DOHH2 (cell line): ENCODE results near the gene SIRT3.

Experiments
- EZH2phosphoT487 ChIP-seq: fragments of 200-600 bp; sonication (generic); IDR thresholded peaks from 2 replicates; pipeline ENCODE4 v1.6.1; 2017; ENCODE audit warnings: borderline replicate concordance, mild to moderate bottlenecking, antibody characterized with exemption, low read length, moderate library complexity, mixed read lengths
- TF ChIP-seq, protein P1 (sequence below): fragments of 200-600 bp; sonication (generic); IDR thresholded peaks from one replicate; pipeline ENCODE4 v1.5.1; 2014; ENCODE audit warnings: antibody characterized with exemption, mild to moderate bottlenecking, low read depth, low read length; ENCODE audit not compliant: poor library complexity, severe bottlenecking

DNA sequence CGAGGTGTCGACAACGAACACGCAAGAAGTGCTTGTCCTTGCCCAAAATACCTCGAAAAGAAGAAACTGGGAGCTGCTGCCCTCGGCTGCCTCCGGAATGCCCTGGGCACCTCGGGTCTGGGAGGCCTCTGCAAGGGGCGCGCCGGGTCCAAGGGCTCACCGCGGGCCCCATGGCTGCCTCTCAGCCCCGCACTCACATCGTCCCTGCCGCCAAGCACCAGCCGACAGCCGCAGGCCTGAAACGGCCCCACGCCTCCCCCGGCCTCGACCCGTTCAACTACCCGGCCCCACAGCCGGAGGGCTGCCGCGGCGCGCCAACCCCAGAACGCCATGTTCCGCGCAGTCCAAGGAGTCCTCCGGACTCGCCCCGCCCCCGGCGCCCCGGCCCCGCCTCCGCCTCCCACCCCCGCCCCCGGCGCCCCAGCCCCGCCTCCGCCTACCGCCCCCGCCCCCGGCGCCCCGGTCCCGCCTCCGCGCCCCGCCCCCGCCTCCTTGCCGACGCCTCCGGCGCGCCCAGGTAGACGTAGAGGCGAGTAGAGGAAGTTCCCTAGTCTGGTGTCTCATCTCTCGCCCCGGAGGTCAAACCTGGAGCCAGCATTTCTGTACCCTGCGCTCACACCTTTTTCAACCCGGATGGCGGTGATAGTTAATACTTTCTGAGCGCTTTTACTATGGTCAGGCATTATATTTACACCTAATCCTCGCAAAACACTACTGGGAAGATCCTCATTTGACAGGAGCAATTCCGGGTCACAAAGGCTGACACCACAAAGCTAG, at the start of gene SIRT3:
- TF ChIP-seq, protein P1, sequence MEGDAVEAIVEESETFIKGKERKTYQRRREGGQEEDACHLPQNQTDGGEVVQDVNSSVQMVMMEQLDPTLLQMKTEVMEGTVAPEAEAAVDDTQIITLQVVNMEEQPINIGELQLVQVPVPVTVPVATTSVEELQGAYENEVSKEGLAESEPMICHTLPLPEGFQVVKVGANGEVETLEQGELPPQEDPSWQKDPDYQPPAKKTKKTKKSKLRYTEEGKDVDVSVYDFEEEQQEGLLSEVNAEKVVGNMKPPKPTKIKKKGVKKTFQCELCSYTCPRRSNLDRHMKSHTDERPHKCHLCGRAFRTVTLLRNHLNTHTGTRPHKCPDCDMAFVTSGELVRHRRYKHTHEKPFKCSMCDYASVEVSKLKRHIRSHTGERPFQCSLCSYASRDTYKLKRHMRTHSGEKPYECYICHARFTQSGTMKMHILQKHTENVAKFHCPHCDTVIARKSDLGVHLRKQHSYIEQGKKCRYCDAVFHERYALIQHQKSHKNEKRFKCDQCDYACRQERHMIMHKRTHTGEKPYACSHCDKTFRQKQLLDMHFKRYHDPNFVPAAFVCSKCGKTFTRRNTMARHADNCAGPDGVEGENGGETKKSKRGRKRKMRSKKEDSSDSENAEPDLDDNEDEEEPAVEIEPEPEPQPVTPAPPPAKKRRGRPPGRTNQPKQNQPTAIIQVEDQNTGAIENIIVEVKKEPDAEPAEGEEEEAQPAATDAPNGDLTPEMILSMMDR = no peak
- no peak for TF ChIP-seq EZH2phosphoT487
